Stimulated activated CD4-positive, alpha-beta T cell treated with anti-CD3 and anti-CD28 coated beads, Interleukin-15, amount 100 ng/mL, for 48 hours (primary cell): Measurements from ENCODE around the gene AP5Z1.

Source experiments
- DNase-seq, 2 donors: peaks; one replicate each; pipeline ENCODE4 v3.0.0-alpha.2; 2020; ENCODE audit warnings: low read depth in 2 of 2

Gene AP5Z1

GRCh38 chr7:4775250-4775847 lies at the start of gene AP5Z1:
Gene AP5Z1 (plus strand): TSS chr7:4775623. CDS start chr7:4775716, 93 bp downstream.
- peak; percentile 92 for DNase-seq

GRCh38 chr7:4725850-4726450 lies 49.5 kb upstream of the AP5Z1 start:
- DNase-seq = no peak

- DNase-seq = no peak
Observed at GRCh38 chr7:4726566-4726965, 48.9 kb upstream of the AP5Z1 start.

GRCh38 chr7:4727914-4728705 lies 47.3 kb upstream of the AP5Z1 start:
- no peak for DNase-seq

GRCh38 chr7:4729266-4729665 lies 46.2 kb upstream of the AP5Z1 start:
- DNase-seq = no peak

GRCh38 chr7:4730276-4730675 lies 45.1 kb upstream of the AP5Z1 start:
- DNase-seq = no peak

- DNase-seq = no peak
Observed at GRCh38 chr7:4730971-4731370, 44.5 kb upstream of the AP5Z1 start.

- no peak for DNase-seq
Observed at GRCh38 chr7:4731803-4732202, 43.6 kb upstream of the AP5Z1 start.

- no peak for DNase-seq
Observed at GRCh38 chr7:4733936-4734528, 41.4 kb upstream of the AP5Z1 start.

- no peak for DNase-seq
Observed at GRCh38 chr7:4734587-4735345, 40.7 kb upstream of the AP5Z1 start.

- DNase-seq = no peak
Observed at GRCh38 chr7:4737300-4737699, 38.1 kb upstream of the AP5Z1 start.

- DNase-seq = no peak
Observed at GRCh38 chr7:4738711-4739527, 36.5 kb upstream of the AP5Z1 start.

- peak; percentile 15 to 24 for DNase-seq
Observed at GRCh38 chr7:4739528-4739992, 35.9 kb upstream of the AP5Z1 start.

- no peak for DNase-seq
Observed at GRCh38 chr7:4740796-4741195, 34.6 kb upstream of the AP5Z1 start.

GRCh38 chr7:4742051-4742573 lies 33.3 kb upstream of the AP5Z1 start:
- no peak for DNase-seq

GRCh38 chr7:4742852-4743251 lies 32.6 kb upstream of the AP5Z1 start:
- DNase-seq = no peak

- peak; percentile 48 to 67 for DNase-seq
Observed at GRCh38 chr7:4744391-4745264, 30.8 kb upstream of the AP5Z1 start.

GRCh38 chr7:4745265-4745919 lies 30.0 kb upstream of the AP5Z1 start:
- no peak for DNase-seq
